NCI-H2171 treated with DMSO at 0.1 percent for 48 hours (cell line): ENCODE results near the gene MASTL.

Source experiments
- DNase-seq: peaks from one replicate; lab custom pipeline; 2025; lab: John Stamatoyannopoulos, UW

The MASTL gene

DNA sequence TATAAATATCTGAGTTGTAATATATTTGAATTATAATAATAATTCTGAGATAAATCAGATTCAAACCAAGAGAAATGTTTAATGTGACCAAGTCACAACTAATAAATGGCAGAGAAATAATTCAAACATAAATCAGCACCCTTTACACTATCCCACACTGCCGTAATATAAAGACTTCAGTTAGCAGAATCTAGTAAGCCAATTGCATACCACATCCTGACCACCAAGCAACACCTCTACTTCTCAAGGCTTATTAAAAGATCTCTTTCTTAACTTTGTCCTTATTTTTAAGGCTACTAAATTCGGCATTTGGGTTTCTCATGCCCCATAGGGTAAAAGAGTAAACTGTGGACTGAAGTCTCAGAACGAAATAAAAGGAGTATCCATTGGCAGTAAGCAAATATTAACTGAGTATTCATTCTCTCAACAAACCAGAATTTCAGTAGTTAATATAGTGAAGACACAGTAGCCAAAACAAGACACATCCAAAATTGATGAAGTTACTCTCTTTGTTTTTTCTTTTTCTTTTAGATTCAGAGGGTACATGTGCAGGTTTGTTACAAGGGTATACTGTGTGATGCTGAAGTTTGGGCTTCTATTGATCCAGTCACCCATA is 70.6 kb downstream of the MASTL start:
- DNase-seq = no peak

DNA sequence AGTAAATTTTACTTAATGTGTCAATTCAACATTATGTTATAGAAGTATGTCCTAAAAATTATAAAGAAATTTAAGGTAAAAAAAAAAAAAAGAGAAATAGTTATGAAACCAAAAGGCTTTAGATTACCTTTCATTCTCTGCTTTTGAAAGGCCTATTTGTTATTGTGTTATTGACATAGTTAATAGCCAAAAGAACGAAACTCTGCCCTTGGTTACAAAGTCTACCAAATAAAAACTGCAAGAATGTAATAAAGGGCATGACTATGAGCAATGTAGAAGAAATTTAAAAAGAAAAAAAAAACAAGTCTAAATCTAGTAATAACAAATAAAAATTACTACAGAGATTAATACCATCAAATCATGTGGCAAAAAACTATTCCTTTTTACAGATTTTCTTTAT is 74.9 kb downstream of the MASTL start:
- DNase-seq = no peak

DNA sequence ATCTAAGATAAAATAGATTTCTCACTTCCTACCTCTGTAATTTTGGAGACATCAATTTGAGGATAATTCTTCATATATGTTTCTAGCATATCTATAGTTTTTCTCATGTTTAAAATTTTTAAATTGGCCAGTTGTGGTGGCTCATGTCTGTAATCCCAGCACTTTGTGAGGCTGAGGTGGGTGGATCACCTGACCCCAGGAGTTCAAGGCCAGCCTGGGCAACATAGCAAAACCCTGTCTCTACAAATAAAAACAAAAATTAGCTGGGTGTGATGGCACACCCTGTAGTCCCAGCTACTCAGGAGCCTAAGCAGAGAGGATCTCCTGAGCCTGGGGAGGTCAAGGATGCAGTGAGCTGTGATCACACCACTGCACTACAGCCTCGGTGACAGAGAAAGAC is 80.6 kb downstream of the MASTL start:
- no peak for DNase-seq
